NK-92 (cell line): ENCODE data around the gene STK39.

Source experiments
- DNase-seq: peaks from one replicate; lab custom pipeline; 2025; ENCODE audit not compliant: unreplicated experiment; lab: John Stamatoyannopoulos, UW

STK39 gene

GRCh38 chr2:167965907-167966761 lies 281.3 kb downstream of the STK39 start:
- no peak for DNase-seq

GRCh38 chr2:167964650-167965413 lies 282.6 kb downstream of the STK39 start:
- DNase-seq, result no peak

- DNase-seq, result no peak
These were observed 283.3 kb downstream of the STK39 start for GRCh38 chr2:167963899-167964649.

GRCh38 chr2:167962436-167963226 lies 284.8 kb downstream of the STK39 start:
- no peak for DNase-seq

GRCh38 chr2:167961536-167962048 lies 285.8 kb downstream of the STK39 start:
- no peak for DNase-seq

- no peak for DNase-seq
These were observed 287.2 kb downstream of the STK39 start for GRCh38 chr2:167960089-167960747.

- no peak for DNase-seq
These were observed 289.7 kb downstream of the STK39 start for GRCh38 chr2:167957662-167958061.

- no peak for DNase-seq
These were observed 292.0 kb downstream of the STK39 start for GRCh38 chr2:167955264-167955906.

- no peak for DNase-seq
These were observed 292.9 kb downstream of the STK39 start for GRCh38 chr2:167954495-167954894.

GRCh38 chr2:167953776-167954175 lies 293.6 kb downstream of the STK39 start:
- no peak for DNase-seq

- no peak for DNase-seq
These were observed 296.8 kb downstream of the STK39 start for GRCh38 chr2:167950571-167950970.

GRCh38 chr2:167946441-167946841 lies 301.0 kb downstream of the STK39 start:
- no peak for DNase-seq

GRCh38 chr2:167945660-167946368 lies 301.6 kb downstream of the STK39 start:
- no peak for DNase-seq

- no peak for DNase-seq
These were observed 302.4 kb downstream of the STK39 start for GRCh38 chr2:167944825-167945659.

- DNase-seq, result no peak
These were observed 303.5 kb downstream of the STK39 start for GRCh38 chr2:167943897-167944296.

GRCh38 chr2:167943368-167943767 lies 304.0 kb downstream of the STK39 start:
- no peak for DNase-seq

GRCh38 chr2:167942366-167943081 lies 304.9 kb downstream of the STK39 start:
- DNase-seq, result no peak
